HG02678 (cell line): Measurements from ENCODE around the gene PCDH11X.
"Not testable (repeated sequence)": the region's sequence is repeated elsewhere in the genome, so short reads cannot be mapped to it uniquely, and the experiment has no call there.

ENCODE experiments used
- ATAC-seq: cut with Tn5 transposase; IDR thresholded peaks from one replicate; pipeline ENCODE4 v1.9.1; 2021; ENCODE audit warnings: mild to moderate bottlenecking, moderate library complexity; ENCODE audit not compliant: unreplicated experiment

The PCDH11X gene, protein sequence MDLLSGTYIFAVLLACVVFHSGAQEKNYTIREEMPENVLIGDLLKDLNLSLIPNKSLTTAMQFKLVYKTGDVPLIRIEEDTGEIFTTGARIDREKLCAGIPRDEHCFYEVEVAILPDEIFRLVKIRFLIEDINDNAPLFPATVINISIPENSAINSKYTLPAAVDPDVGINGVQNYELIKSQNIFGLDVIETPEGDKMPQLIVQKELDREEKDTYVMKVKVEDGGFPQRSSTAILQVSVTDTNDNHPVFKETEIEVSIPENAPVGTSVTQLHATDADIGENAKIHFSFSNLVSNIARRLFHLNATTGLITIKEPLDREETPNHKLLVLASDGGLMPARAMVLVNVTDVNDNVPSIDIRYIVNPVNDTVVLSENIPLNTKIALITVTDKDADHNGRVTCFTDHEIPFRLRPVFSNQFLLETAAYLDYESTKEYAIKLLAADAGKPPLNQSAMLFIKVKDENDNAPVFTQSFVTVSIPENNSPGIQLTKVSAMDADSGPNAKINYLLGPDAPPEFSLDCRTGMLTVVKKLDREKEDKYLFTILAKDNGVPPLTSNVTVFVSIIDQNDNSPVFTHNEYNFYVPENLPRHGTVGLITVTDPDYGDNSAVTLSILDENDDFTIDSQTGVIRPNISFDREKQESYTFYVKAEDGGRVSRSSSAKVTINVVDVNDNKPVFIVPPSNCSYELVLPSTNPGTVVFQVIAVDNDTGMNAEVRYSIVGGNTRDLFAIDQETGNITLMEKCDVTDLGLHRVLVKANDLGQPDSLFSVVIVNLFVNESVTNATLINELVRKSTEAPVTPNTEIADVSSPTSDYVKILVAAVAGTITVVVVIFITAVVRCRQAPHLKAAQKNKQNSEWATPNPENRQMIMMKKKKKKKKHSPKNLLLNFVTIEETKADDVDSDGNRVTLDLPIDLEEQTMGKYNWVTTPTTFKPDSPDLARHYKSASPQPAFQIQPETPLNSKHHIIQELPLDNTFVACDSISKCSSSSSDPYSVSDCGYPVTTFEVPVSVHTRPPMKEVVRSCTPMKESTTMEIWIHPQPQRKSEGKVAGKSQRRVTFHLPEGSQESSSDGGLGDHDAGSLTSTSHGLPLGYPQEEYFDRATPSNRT (N-terminal part only)

GRCh38 chrX:91779135-91779534, at the start of gene PCDH11X:
Gene PCDH11X (plus strand): TSS chrX:91779375. CDS start chrX:91835505, 56,130 bp downstream.
- ATAC-seq: not testable (repeated sequence)

- ATAC-seq: not testable (repeated sequence)
Measured at GRCh38 chrX:91747446-91747845, 31.7 kb upstream of the PCDH11X start.

DNA sequence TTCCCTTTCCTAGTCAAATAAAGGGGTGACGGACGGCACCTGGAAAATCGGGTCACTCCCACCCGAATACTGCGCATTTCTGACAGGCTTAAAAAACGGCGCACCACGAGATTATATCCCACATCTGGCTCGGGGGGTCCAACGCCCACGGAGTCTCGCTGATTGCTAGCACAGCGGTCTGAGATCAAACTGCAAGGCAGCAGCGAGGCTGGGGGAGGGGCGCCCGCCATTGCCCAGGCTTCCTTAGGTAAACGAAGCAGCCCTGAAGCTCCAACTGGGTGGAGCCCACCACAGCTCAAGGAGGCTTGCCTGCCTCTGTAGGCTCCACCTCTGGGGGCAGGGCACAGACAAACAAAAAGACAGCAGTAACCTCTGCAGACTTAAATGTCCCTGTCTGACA, 26.2 kb upstream of the PCDH11X start:
- ATAC-seq: not testable (repeated sequence)

GRCh38 chrX:91770619-91771488, 8.3 kb upstream of the PCDH11X start:
- ATAC-seq: peak; percentile 100

DNA sequence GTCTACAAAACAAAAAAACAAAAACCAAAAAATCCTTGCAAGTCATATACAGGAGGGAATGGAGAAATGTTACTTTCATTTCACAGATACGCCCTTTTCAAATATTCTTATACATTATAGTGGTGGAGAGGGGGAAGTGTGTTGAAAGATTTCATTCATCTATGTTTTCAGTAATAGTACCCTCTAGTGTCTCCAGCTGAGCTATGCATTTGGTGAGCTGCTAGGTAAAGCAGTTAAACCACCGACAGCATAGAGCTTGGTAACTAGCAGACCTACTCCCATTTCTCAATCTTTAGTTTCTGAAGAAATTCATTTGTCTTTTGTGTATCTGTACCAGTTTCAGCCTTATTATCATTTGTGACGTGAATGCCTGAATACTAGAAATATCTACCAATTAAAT, 5.2 kb upstream of the PCDH11X start:
- ATAC-seq: not testable (repeated sequence)

GRCh38 chrX:91780008-91780407, 833 bp downstream of the PCDH11X start:
- not testable (repeated sequence) for ATAC-seq

- ATAC-seq: not testable (repeated sequence)
Measured at GRCh38 chrX:91780698-91781097, 1.5 kb downstream of the PCDH11X start.

GRCh38 chrX:91781553-91782298, 2.6 kb downstream of the PCDH11X start:
- not testable (repeated sequence) for ATAC-seq

DNA sequence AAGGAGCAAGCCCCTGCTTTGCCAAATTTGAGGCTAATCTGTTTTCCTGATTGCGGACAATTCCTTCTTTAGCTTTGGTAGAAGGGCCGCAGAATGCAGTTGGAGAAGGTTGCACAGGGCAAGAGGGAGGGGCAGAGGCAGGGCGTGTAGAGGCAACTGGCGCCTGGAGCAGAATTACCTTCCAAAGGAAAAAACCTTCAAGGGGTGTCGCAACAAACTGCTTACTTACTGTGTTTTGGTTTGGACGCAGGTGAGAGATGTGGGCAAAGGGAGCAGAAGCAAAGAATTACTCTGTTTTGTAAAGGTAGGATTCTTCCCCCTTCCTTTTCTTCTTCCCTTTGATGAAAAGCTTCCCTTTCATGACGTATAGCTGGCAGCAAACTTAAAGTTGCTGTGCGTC, 3.6 kb downstream of the PCDH11X start:
- ATAC-seq: not testable (repeated sequence)

- ATAC-seq: not testable (repeated sequence)
Measured at GRCh38 chrX:91817537-91817936, 38.4 kb downstream of the PCDH11X start.

GRCh38 chrX:91825321-91825720, 46.1 kb downstream of the PCDH11X start:
- not testable (repeated sequence) for ATAC-seq
